SH-SY5Y (cell line): Measurements from ENCODE around the gene PRR33.

Source experiments
- GATA2 ChIP-seq: IDR thresholded peaks from 2 replicates; pipeline ENCODE4 v1.6.1; 2011; ENCODE audit warnings: mild to moderate bottlenecking, low read depth, low read length
- GATA3 ChIP-seq: IDR thresholded peaks from 2 replicates; pipeline ENCODE4 v1.6.1; 2011; ENCODE audit warnings: low read depth, mild to moderate bottlenecking, low read length, moderate library complexity

DNA sequence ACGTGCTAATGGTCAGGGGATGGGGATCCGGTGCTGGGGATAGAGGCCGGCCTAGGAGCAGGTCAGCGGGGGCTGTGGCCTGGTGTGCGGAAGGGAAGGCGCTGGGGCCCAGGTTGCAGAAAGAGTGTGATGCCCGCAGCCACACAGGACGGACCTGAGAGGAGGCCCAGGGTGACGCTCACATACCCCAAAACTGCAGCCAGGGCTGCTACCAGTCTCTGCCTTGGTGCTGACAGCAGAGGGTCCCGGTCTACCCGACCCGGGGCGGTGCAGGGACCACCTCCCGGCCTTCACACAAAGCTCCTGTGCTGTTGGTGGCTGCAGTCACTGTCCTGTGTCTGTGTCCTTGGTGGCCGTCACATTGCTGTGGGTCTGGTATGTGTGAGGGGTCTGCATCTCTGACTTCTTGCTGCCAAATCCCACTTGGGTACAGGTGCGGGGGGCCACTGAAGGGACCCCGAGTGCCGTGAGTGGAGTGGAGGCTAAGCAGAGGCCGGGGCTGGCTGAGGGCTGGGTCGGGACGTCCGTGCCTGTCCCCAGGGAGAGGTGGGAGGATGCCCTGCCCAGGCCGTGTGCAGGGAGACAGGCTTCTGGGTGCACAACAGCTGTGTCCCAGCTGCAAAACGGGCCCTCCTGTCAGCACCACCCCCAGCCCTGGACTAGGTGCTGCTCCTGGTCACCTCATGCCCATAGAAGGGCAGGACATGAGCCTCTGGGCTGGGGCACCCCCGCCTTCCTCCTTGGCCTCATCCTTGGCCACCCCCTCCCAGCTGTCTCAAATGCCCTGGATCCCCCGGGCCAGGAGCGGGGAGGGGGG is 37.4 kb downstream of the PRR33 start:
- no peak for TF ChIP-seq GATA2
- TF ChIP-seq GATA3 = no peak
